Osteocyte (in vitro differentiated cells): ENCODE data around the gene RASGEF1B. TPM values are rescaled to one million over a fixed set of nuclear protein-coding genes. Genes with fewer than 3 reads are reported as not detected.

Experiments used
- DNase-seq: peaks from one replicate; pipeline ENCODE4 v3.0.0; 2021; ENCODE audit warnings: mixed read lengths; ENCODE audit not compliant: unreplicated experiment; ENCODE audit errors: extremely low spot score
- H3K27ac Mint-ChIP-seq: one replicate; pipeline ENCODE4 v1.8.0; 2021; ENCODE audit warnings: mild to moderate bottlenecking, mixed read lengths; ENCODE audit not compliant: unreplicated experiment
- H3K27me3 Mint-ChIP-seq: one replicate; pipeline ENCODE4 v1.8.0; 2021; ENCODE audit warnings: mixed read lengths; ENCODE audit not compliant: unreplicated experiment
- H3K36me3 Mint-ChIP-seq: one replicate; pipeline ENCODE4 v1.8.0; 2021; ENCODE audit warnings: mixed read lengths; ENCODE audit not compliant: unreplicated experiment
- H3K4me1 Mint-ChIP-seq: one replicate; pipeline ENCODE4 v1.8.0; 2021; ENCODE audit warnings: mixed read lengths; ENCODE audit not compliant: unreplicated experiment
- H3K4me3 Mint-ChIP-seq: one replicate; pipeline ENCODE4 v1.8.0; 2021; ENCODE audit warnings: mild to moderate bottlenecking, moderate library complexity, mixed read lengths; ENCODE audit not compliant: unreplicated experiment
- H3K9me3 Mint-ChIP-seq: one replicate; pipeline ENCODE4 v1.8.0; 2021; ENCODE audit warnings: mixed read lengths; ENCODE audit not compliant: unreplicated experiment
- total RNA-seq: library from RNA; stranded (reverse); gene quantifications from 2 replicates; pipeline ENCODE4 v1.2.1, GENCODE V29; 2021
- TF ChIP-seq, protein P1 (sequence below): fragments of 200-600 bp; sonication (generic); IDR thresholded peaks from 2 replicates; pipeline ENCODE4 v1.5.0; 2021; ENCODE audit warnings: antibody characterized with exemption, mild to moderate bottlenecking, moderate library complexity

Gene RASGEF1B
- total RNA-seq, 1 donor from 2014 or later, result 0.64 TPM

- H3K4me3 Mint-ChIP-seq, result no peak overlapping the region
- peaks cover 15% of the 10 kb centered on the region for H3K27me3 Mint-ChIP-seq
- TF ChIP-seq, protein P1, sequence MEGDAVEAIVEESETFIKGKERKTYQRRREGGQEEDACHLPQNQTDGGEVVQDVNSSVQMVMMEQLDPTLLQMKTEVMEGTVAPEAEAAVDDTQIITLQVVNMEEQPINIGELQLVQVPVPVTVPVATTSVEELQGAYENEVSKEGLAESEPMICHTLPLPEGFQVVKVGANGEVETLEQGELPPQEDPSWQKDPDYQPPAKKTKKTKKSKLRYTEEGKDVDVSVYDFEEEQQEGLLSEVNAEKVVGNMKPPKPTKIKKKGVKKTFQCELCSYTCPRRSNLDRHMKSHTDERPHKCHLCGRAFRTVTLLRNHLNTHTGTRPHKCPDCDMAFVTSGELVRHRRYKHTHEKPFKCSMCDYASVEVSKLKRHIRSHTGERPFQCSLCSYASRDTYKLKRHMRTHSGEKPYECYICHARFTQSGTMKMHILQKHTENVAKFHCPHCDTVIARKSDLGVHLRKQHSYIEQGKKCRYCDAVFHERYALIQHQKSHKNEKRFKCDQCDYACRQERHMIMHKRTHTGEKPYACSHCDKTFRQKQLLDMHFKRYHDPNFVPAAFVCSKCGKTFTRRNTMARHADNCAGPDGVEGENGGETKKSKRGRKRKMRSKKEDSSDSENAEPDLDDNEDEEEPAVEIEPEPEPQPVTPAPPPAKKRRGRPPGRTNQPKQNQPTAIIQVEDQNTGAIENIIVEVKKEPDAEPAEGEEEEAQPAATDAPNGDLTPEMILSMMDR, result no peak
- no peaks in the 10 kb centered on the region for H3K9me3 Mint-ChIP-seq
- H3K4me1 Mint-ChIP-seq, result no peaks in the 10 kb centered on the region
- H3K27ac Mint-ChIP-seq, result no peak overlapping the region
- no peaks in the 10 kb centered on the region for H3K36me3 Mint-ChIP-seq
- DNase-seq, result no peak
Observed at GRCh38 chr4:81498046-81498445, 26.3 kb upstream of the RASGEF1B start.

DNA sequence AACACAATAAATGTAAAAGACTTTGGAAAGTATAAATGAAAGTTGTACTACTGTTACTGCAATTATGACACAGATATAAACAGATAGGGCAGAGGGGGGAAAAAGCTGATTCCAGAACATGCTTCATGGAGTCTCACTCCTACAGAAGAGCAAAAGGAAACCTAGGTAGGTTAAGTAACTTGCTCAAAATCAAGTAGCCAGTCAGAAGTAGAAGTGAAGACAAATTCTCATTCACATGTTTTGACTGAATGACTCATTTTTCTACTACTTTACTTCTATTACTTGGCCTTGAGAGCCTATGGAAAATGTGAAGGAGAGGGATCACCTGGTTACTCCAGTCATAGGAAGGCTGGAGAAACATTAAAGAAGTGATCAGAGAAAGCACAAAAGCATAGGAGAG is 23.6 kb upstream of the RASGEF1B start:
- Mint-ChIP-seq H3K9me3 (peaks cover 4% of the 10 kb centered on the region), H3K27me3 (peaks cover 9% of the 10 kb centered on the region), H3K4me1 (no peaks in the 10 kb centered on the region), H3K27ac (no peak overlapping the region), H3K36me3 (no peaks in the 10 kb centered on the region), H3K4me3 (no peak overlapping the region)
- DNase-seq, result no peak
- TF ChIP-seq, protein P1, result no peak

- peaks cover 3% of the 10 kb centered on the region for H3K27me3 Mint-ChIP-seq
Observed at GRCh38 chr4:81494031-81494431, 22.3 kb upstream of the RASGEF1B start.

DNA sequence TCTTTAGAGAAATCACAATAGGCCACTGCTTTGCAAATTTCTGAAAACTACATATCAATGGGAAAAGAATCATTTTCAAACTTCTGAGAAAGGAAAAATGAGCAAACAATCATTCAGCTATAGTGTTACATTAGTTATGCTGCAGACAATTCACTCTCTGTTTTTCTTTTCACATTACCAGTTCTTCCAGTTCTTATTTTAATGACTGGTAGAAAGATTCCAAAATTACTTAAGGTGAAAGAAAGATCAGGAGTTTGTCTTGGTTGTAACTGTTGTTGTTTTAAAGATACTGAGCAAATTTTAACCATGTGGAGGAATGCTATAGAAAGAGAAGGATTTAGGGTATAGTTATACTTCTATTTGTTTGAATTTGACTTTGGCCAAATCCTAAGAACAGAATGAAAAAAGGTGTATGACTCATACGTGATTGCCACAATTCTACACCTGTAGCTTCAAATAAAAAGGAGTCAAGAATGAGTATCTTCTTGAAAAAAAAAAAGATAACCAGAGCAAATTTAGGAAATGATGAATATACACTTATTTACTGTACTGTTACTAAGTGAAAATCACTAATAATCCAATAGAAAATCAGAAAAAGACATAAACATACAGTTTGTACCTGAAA is 21.0 kb upstream of the RASGEF1B start:
- H3K36me3 Mint-ChIP-seq, result no peaks in the 10 kb centered on the region
- H3K4me3 Mint-ChIP-seq, result no peak overlapping the region

More at GRCh38 chr4:81494031-81494431, 22.3 kb upstream of the RASGEF1B start:
- no peak overlapping the region for H3K4me3 Mint-ChIP-seq
- no peaks in the 10 kb centered on the region for H3K4me1 Mint-ChIP-seq
- peaks cover 4% of the 10 kb centered on the region for H3K9me3 Mint-ChIP-seq
- no peak overlapping the region for H3K27ac Mint-ChIP-seq
- TF ChIP-seq, protein P1, result no peak
- no peak for DNase-seq
- no peaks in the 10 kb centered on the region for H3K36me3 Mint-ChIP-seq

DNA sequence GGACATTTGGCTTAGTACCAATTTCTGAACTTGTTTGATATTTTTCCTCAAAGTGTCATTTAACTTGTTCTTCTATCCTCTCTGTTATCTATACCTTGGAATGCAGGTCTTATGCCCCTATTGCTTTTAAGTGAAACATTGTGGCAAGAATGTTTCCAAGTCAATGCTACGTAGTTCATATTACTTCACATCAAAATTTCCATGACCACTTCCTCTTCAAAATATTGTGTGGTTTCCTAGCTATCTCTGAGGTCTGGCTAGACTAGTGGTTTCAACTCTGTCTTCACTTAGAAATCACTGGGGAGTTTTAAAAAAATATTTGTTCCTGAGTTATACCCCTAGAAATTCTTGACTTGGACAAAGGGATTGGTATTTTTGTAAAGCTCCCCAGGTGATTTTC is 20.2 kb upstream of the RASGEF1B start:
- H3K27me3 Mint-ChIP-seq, result no peaks in the 10 kb centered on the region
- DNase-seq, result no peak
- TF ChIP-seq, protein P1, result no peak
- no peak overlapping the region for H3K4me3 Mint-ChIP-seq
- peaks cover 4% of the 10 kb centered on the region for H3K9me3 Mint-ChIP-seq
- no peak overlapping the region for H3K27ac Mint-ChIP-seq
- no peaks in the 10 kb centered on the region for H3K36me3 Mint-ChIP-seq
- H3K4me1 Mint-ChIP-seq, result no peaks in the 10 kb centered on the region

More for the DNA sequence above, 21.0 kb upstream of the RASGEF1B start:
- DNase-seq, result no peak
- Mint-ChIP-seq H3K9me3 (peaks cover 4% of the 10 kb centered on the region), H3K27ac (no peak overlapping the region), H3K4me1 (no peaks in the 10 kb centered on the region), H3K27me3 (no peaks in the 10 kb centered on the region)
- TF ChIP-seq, protein P1, result no peak
